Omental fat pad (tissue), 4 donors: ENCODE results near the gene SPA17. TPM values are rescaled to one million over a fixed set of nuclear protein-coding genes. Genes with fewer than 3 reads are reported as not detected.

ENCODE experiments used
- ATAC-seq: fragments of 150-250 bp; one replicate; pipeline ENCODE4 v1.9.1; 2016; ENCODE audit warnings: mild to moderate bottlenecking, moderate library complexity; ENCODE audit not compliant: low FRiP score
- DNase-seq: peaks from one replicate; pipeline ENCODE4 v3.0.0-alpha.2; 2019; ENCODE audit warnings: low spot score
- CTCF ChIP-seq, 3 donors: fragments of 450-650 bp; IDR thresholded peaks; one replicate each; pipeline ENCODE4 v1.5.1; 2016 to 2017; ENCODE audit warnings: antibody characterized with exemption in 3 of 3, mild to moderate bottlenecking in 3 of 3, moderate library complexity in 2 of 3
- small RNA-seq: library from RNA; depleted of rRNA; stranded (forward); fragments of <200 nt; gene quantifications from one replicate; pipeline ENCODE3, GENCODE V24; 2016
- total RNA-seq, 4 donors: library from RNA; depleted of rRNA; stranded (reverse); fragments of >200 nt; gene quantifications; one replicate each; pipeline ENCODE4 v1.1.0, GENCODE V29; 2016

Gene SPA17
- total RNA-seq, 4 donors from 2014 or later = 2.8 to 4.8 (median 4.3) TPM

GRCh38 chr11:124746621-124747243, 73.0 kb downstream of the SPA17 start:
- TF ChIP-seq CTCF (IDR thresholded peaks at IDR 0.05) = no peak
- peak; percentile 92 for ATAC-seq
- DNase-seq = peak; percentile 48

Small RNAs within 50 kb of the gene (small RNA-seq; reads per million reads assigned to genes)
- not detected for gene RNA5SP352

Other genes with a start within 250 kb of the SPA17 start
- not detected for gene OR8B4, start 249.0 kb upstream of the SPA17 start, total RNA-seq
- gene OR8B8, start 228.2 kb upstream of the SPA17 start, total RNA-seq = not detected
- not detected for gene OR8B12, start 130.2 kb upstream of the SPA17 start, total RNA-seq
- gene OR8A1, start 103.9 kb upstream of the SPA17 start, total RNA-seq = not detected
- not detected for gene PANX3, start 62.5 kb upstream of the SPA17 start, total RNA-seq
- 10 to 100 TPM; 28.6 to 40.7 (median 32.3) TPM for gene TBRG1, start 51.0 kb upstream of the SPA17 start, total RNA-seq
- gene SIAE, start 165 bp upstream of the SPA17 start, total RNA-seq = 10 to 100 TPM; 14.7 to 24.9 (median 20.0) TPM
- 1 to 10 TPM; 1.0 to 3.2 (median 2.0) TPM for gene NRGN, start 66.0 kb downstream of the SPA17 start, total RNA-seq
- 10 to 100 TPM in 1 of 4 donors, 1 to 10 TPM in 3; 1.4 to 14.1 (median 3.9) TPM for gene VSIG2, start 78.4 kb downstream of the SPA17 start, total RNA-seq
- gene ESAM, start 88.4 kb downstream of the SPA17 start, total RNA-seq = 100 to 1,000 TPM in 1 of 4 donors, 10 to 100 TPM in 3; 23.0 to 116 (median 62.6) TPM
- 10 to 100 TPM; 12.9 to 27.1 (median 16.2) TPM for gene MSANTD2, start 126.5 kb downstream of the SPA17 start, total RNA-seq
- 10 to 100 TPM; 24.5 to 71.5 (median 27.9) TPM for gene ROBO3, start 191.5 kb downstream of the SPA17 start, total RNA-seq
- 100 to 1,000 TPM in 1 of 4 donors, 10 to 100 TPM in 3; 31.7 to 152 (median 75.2) TPM for gene ROBO4, start 224.0 kb downstream of the SPA17 start, total RNA-seq
- under 1 TPM in 1 of 4 donors, not detected in 3; 0.56 TPM for gene HEPN1, start 245.3 kb downstream of the SPA17 start, total RNA-seq